ENCODE measurements around the gene RARRES1. TPM values are rescaled to one million over a fixed set of nuclear protein-coding genes. Genes with fewer than 3 reads are reported as not detected.

Gene RARRES1
- total and polyA plus RNA-seq, 3 donors from 2014 or later, result 0.24 to 9.7 (median 0.31) TPM

DNA sequence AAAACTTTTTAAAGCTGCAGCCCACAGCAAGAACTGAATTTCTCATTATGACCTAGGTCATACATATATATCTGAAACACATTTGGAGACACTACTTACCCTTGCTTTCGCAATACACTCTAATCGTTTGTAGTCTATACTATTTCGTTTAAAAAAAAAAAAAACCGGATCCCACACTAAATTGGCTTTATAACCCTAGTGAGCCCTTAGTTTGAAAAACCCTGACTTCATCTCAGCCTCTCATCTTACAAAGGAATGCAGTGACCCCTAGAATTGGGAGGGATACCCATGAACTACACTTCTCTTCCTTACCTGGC is 4.2 kb downstream of the RARRES1 start:
- TF ChIP-seq POLR2A (IDR thresholded peaks at IDR 0.05), result no peak
- TF ChIP-seq, protein P1, sequence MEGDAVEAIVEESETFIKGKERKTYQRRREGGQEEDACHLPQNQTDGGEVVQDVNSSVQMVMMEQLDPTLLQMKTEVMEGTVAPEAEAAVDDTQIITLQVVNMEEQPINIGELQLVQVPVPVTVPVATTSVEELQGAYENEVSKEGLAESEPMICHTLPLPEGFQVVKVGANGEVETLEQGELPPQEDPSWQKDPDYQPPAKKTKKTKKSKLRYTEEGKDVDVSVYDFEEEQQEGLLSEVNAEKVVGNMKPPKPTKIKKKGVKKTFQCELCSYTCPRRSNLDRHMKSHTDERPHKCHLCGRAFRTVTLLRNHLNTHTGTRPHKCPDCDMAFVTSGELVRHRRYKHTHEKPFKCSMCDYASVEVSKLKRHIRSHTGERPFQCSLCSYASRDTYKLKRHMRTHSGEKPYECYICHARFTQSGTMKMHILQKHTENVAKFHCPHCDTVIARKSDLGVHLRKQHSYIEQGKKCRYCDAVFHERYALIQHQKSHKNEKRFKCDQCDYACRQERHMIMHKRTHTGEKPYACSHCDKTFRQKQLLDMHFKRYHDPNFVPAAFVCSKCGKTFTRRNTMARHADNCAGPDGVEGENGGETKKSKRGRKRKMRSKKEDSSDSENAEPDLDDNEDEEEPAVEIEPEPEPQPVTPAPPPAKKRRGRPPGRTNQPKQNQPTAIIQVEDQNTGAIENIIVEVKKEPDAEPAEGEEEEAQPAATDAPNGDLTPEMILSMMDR (IDR thresholded peaks at IDR 0.05), result no peak
- intact Hi-C loops (cut with DNase I; ENCODE audit: low total_unique reads), result loop anchor here (5.0 kb wide), 1 partner anchor 64 kb away; no protein-coding TSS in a partner anchor
- no peaks in the 10 kb centered on the region for H3K9me3 ChIP-seq
- no peak overlapping the region for H3K4me3 ChIP-seq
- no peaks in the 10 kb centered on the region for H3K36me3 ChIP-seq (ENCODE audit: low read depth, missing control alignments)
- 59 to 66% methylated on average over 4 of the region's 4 CpGs for WGBS, 2 donors
- no peak for DNase-seq
- peaks cover 3% of the 10 kb centered on the region for H3K4me1 ChIP-seq
- no peaks in the 10 kb centered on the region for H3K27me3 ChIP-seq
- H3K27ac ChIP-seq, result no peak overlapping the region

DNA sequence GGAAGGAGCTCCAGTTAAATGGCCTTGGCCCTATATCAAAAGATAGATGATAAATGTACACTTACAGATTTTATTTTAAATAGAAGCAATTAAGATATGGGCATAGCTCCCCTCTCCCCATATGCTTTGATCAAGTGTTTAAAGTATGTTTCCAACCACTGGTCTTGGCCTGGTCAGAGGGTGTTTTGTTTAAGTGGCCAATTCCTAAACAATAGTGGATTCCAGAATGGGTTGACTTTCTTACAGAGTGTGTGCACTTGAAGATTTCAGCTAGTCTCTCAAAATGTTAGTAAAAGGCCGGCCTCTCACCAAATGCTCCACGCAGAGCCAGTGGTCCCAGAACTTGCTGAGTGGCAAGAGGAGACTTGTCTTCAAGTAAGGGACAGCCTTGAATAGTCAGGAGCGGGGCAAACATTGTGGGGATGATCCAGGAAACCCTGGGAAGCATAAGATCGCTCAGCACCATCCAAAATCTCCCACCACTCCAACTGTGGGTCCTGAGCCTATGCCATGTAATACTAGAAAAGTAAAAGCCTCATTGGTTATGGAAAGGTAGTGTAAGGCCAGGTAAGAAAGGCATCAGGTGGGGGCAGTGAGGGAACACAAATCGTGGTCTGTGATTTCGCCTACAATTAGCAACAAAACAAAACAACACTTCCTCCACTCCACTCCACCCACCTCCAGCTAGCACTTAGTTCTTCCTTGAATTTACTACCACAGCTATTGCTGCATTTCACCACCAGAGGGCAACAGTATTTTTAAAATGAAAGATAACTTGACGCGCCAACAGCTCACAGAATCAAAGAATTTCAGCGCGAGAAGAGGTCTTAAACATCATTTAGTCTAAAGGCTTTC is 4.8 kb downstream of the RARRES1 start:
- Histone ChIP-seq H3K27ac (no peak overlapping the region), H3K36me3 (ENCODE audit: low read depth, missing control alignments) (no peaks in the 10 kb centered on the region), H3K4me3 (no peak overlapping the region), H3K4me1 (peaks cover 3% of the 10 kb centered on the region), H3K27me3 (no peaks in the 10 kb centered on the region), H3K9me3 (no peaks in the 10 kb centered on the region)
- DNase-seq, result peak; percentile 77
- 42 to 43% methylated on average over 10 of the region's 10 CpGs for WGBS, 2 donors
- TF ChIP-seq, protein P1 (IDR thresholded peaks at IDR 0.05), result peak; percentile 87 to 89 (median 88)
- TF ChIP-seq POLR2A (IDR thresholded peaks at IDR 0.05), result no peak
- intact Hi-C loops (cut with DNase I; ENCODE audit: low total_unique reads), result loop anchor here (5.0 kb wide), 1 partner anchor 65 kb away; no protein-coding TSS in a partner anchor

DNA sequence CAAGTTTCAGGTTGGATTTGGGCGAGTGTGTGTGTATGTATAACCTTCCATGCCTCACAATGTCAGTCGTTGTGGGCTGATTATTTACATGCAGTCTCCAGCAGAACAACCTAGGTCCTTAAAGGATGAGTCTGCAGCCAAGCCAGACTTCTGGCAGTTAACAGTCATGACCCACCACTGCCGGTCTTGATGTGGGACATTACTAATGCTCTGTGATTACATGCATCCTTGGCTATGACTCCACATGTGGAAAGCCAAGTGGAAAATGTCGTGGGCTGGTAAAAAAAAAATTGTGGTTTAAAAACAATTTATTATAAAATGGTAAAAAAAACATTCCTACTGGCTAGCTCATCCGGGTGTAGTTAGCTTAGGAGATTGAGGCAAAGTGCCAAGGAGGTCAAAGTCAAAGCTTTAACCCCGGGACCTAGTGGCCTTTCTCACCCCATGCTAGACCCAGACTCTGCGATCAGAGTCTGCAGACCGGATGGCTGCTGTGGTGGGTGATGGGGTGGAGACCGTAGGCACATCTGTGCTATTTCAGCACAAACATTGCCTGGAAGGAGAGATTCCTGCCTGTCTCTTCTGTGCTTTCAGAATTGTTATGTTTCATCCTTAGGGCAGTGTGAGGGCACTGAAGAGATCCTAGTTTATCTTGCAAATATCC is 6.8 kb downstream of the RARRES1 start:
- H3K27ac ChIP-seq, result no peak overlapping the region
- intact Hi-C loops (cut with DNase I; ENCODE audit: low total_unique reads), result loop anchor here (5.0 kb wide), 1 partner anchor 67 kb away; no protein-coding TSS in a partner anchor
- H3K36me3 ChIP-seq (ENCODE audit: low read depth, missing control alignments), result no peaks in the 10 kb centered on the region
- 43 to 47% methylated on average over 9 of the region's 9 CpGs for WGBS, 2 donors
- H3K4me1 ChIP-seq, result no peaks in the 10 kb centered on the region
- DNase-seq, result no peak
- H3K9me3 ChIP-seq, result no peaks in the 10 kb centered on the region
- H3K27me3 ChIP-seq, result no peaks in the 10 kb centered on the region
- TF ChIP-seq, protein P1 (IDR thresholded peaks at IDR 0.05), result no peak
- no peak for TF ChIP-seq POLR2A (IDR thresholded peaks at IDR 0.05)
- no peak overlapping the region for H3K4me3 ChIP-seq

GRCh38 chr3:158723991-158724390 is 8.3 kb downstream of the RARRES1 start:
- Histone ChIP-seq H3K4me3 (no peak overlapping the region), H3K27ac (no peak overlapping the region), H3K27me3 (no peaks in the 10 kb centered on the region), H3K9me3 (no peaks in the 10 kb centered on the region), H3K4me1 (no peaks in the 10 kb centered on the region), H3K36me3 (ENCODE audit: low read depth, missing control alignments) (no peaks in the 10 kb centered on the region)
- WGBS, 2 donors, result 96 to 98% methylated on average over 7 of the region's 7 CpGs
- TF ChIP-seq, protein P1 (IDR thresholded peaks at IDR 0.05), result no peak
- no peak for TF ChIP-seq POLR2A (IDR thresholded peaks at IDR 0.05)
- no peak for DNase-seq
- intact Hi-C loops (cut with DNase I; ENCODE audit: low total_unique reads), result no loop called here

Measured in testis (tissue), 3 donors.